ENCODE results near the gene TOMM20.

TOMM20 gene

GRCh38 chr1:235105051-235106043 is 23.3 kb downstream of the TOMM20 start:
- Histone ChIP-seq H3K27me3 (no peaks in the 10 kb centered on the region), H3K4me3 (ENCODE audit: low read depth, low read length) (peak overlapping the region; percentile 59), H3K9me3 (no peaks in the 10 kb centered on the region), H3K36me3 (peaks cover 27% of the 10 kb centered on the region), H3K4me1 (no peaks in the 10 kb centered on the region)
- no peak for TF ChIP-seq CTCF (IDR thresholded peaks at IDR 0.05; ENCODE audit: low read depth, low read length)
- no peak for DNase-seq

GRCh38 chr1:235102993-235103411 is 25.6 kb downstream of the TOMM20 start:
- H3K4me3 ChIP-seq (ENCODE audit: low read depth, low read length): no peak overlapping the region
- no peak for DNase-seq
- H3K36me3 ChIP-seq: peaks cover 7% of the 10 kb centered on the region
- no peaks in the 10 kb centered on the region for H3K9me3 ChIP-seq
- no peak for TF ChIP-seq CTCF (IDR thresholded peaks at IDR 0.05; ENCODE audit: low read depth, low read length)
- no peaks in the 10 kb centered on the region; the same call in 1 of the 2 replicates for H3K4me1 ChIP-seq
- no peaks in the 10 kb centered on the region for H3K27me3 ChIP-seq

GRCh38 chr1:235102259-235102582 is 26.4 kb downstream of the TOMM20 start:
- Histone ChIP-seq H3K9me3 (no peaks in the 10 kb centered on the region), H3K4me3 (ENCODE audit: low read depth, low read length) (no peak overlapping the region), H3K36me3 (peaks cover 1% of the 10 kb centered on the region; the same call in 1 of the 2 replicates), H3K27me3 (no peaks in the 10 kb centered on the region), H3K4me1 (no peaks in the 10 kb centered on the region; the same call in 1 of the 2 replicates)
- no peak for DNase-seq
- TF ChIP-seq CTCF (IDR thresholded peaks at IDR 0.05; ENCODE audit: low read depth, low read length): no peak

- H3K4me1 ChIP-seq: no peaks in the 10 kb centered on the region; the same call in 1 of the 2 replicates
- no peaks in the 10 kb centered on the region for H3K9me3 ChIP-seq
- DNase-seq: no peak
- no peaks in the 10 kb centered on the region for H3K27me3 ChIP-seq
- no peak for TF ChIP-seq CTCF (IDR thresholded peaks at IDR 0.05; ENCODE audit: low read depth, low read length)
- no peaks in the 10 kb centered on the region for H3K36me3 ChIP-seq
- H3K4me3 ChIP-seq (ENCODE audit: low read depth, low read length): no peak overlapping the region
Measured at GRCh38 chr1:235101558-235102258, 26.9 kb downstream of the TOMM20 start.

GRCh38 chr1:235100194-235100772 is 28.4 kb downstream of the TOMM20 start:
- no peak for TF ChIP-seq CTCF (IDR thresholded peaks at IDR 0.05; ENCODE audit: low read depth, low read length)
- DNase-seq: peak; percentile 33
- H3K4me3 ChIP-seq (ENCODE audit: low read depth, low read length): no peak overlapping the region

More at GRCh38 chr1:235100194-235100772, 28.4 kb downstream of the TOMM20 start:
- no peaks in the 10 kb centered on the region for H3K27me3 ChIP-seq
- H3K4me1 ChIP-seq: no peaks in the 10 kb centered on the region; the same call in 1 of the 2 replicates
- no peaks in the 10 kb centered on the region for H3K9me3 ChIP-seq
- H3K36me3 ChIP-seq: no peaks in the 10 kb centered on the region

All from BE2C (cell line).